ENCODE measurements around the gene LMAN2.
"Not testable (repeated sequence)": the region's sequence is repeated elsewhere in the genome, so short reads cannot be mapped to it uniquely, and the experiment has no call there.

Gene LMAN2

DNA sequence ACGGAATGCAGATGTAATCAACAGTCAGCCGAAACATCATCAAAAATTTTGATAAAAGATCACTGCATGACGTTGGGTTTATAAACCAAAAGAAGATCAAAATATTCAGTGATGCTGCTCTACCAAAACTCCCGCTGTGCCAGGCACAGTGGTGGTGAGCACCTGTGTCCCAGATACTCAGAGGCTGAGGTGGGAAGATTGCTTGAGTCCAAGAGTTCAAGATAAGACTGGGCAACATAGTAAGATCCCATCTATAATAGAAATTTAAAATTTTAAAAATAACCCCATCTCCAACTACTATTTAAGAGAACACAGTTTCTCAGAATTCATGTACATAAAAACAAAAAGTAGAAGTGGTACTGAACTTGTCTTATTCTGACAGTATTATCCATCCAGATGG, 3.8 kb downstream of the LMAN2 start:
- DNase-seq: no peak
- Histone ChIP-seq H3F3A (ENCODE audit: insufficient read depth, low read length) (0 out of 2 replicates have a peak, but pooled peaks cover 7% of the 10 kb centered on the region), H3K4me3 (ENCODE audit: low read length) (no peak overlapping the region), H3K9ac (ENCODE audit: low read length) (no peak overlapping the region), H3K9me3 (replicated peaks; ENCODE audit: insufficient read depth, low read length) (no peaks in the 10 kb centered on the region), H2AFZ (ENCODE audit: low read length) (no peak overlapping the region), H3K9me2 (replicated peaks; ENCODE audit: insufficient read depth, low read length) (no peaks in the 10 kb centered on the region), H3K4me1 (ENCODE audit: low read length) (peaks cover 19% of the 10 kb centered on the region), H3K4me2 (ENCODE audit: low read depth, low read length) (no peak overlapping the region), H3K27ac (ENCODE audit: low read length) (no peak overlapping the region), H3K36me3 (replicated peaks; ENCODE audit: insufficient read depth, low read length) (no peaks in the 10 kb centered on the region), H4K20me1 (ENCODE audit: insufficient read depth, low read length) (no peaks in the 10 kb centered on the region; the same call in 1 of the 2 replicates), H3K79me2 (ENCODE audit: low read length) (peaks cover 83% of the 10 kb centered on the region), H3K27me3 (replicated peaks; ENCODE audit: insufficient read depth, low read length) (no peaks in the 10 kb centered on the region)
- TF ChIP-seq, protein P1, sequence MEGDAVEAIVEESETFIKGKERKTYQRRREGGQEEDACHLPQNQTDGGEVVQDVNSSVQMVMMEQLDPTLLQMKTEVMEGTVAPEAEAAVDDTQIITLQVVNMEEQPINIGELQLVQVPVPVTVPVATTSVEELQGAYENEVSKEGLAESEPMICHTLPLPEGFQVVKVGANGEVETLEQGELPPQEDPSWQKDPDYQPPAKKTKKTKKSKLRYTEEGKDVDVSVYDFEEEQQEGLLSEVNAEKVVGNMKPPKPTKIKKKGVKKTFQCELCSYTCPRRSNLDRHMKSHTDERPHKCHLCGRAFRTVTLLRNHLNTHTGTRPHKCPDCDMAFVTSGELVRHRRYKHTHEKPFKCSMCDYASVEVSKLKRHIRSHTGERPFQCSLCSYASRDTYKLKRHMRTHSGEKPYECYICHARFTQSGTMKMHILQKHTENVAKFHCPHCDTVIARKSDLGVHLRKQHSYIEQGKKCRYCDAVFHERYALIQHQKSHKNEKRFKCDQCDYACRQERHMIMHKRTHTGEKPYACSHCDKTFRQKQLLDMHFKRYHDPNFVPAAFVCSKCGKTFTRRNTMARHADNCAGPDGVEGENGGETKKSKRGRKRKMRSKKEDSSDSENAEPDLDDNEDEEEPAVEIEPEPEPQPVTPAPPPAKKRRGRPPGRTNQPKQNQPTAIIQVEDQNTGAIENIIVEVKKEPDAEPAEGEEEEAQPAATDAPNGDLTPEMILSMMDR (IDR thresholded peaks at IDR 0.05; ENCODE audit: low read length): no peak
- TF ChIP-seq EZH2phosphoT487 (IDR thresholded peaks at IDR 0.05; ENCODE audit: low read length) (no peak), EZH2 (optimal IDR thresholded peaks at IDR 0.05; ENCODE audit: low read depth, low read length) (no peak)

DNA sequence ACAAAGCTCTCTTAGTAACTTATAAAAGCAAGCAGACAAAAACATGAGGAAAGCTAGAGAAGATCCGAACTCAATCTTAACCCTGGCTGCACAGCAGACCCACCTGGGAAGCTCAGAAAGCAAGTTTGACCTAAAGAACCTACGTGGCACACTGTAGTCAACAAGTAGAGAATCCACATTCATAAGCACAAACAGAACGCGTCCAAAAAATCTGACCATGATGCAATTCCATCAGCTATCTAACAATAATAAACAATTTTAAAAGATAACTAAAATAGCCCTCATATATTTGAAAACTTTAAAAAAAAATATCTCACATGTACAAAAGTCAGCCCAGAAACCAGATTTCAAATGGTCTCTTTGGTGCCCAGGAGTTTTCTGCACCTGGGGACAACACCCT, 4.6 kb downstream of the LMAN2 start:
- no peak overlapping the region for H3K4me2 ChIP-seq (ENCODE audit: low read depth, low read length)
- no peaks in the 10 kb centered on the region for H3K36me3 ChIP-seq (replicated peaks; ENCODE audit: insufficient read depth, low read length)
- H3F3A ChIP-seq (ENCODE audit: insufficient read depth, low read length): 0 out of 2 replicates have a peak, but pooled peaks cover 7% of the 10 kb centered on the region

DNA sequence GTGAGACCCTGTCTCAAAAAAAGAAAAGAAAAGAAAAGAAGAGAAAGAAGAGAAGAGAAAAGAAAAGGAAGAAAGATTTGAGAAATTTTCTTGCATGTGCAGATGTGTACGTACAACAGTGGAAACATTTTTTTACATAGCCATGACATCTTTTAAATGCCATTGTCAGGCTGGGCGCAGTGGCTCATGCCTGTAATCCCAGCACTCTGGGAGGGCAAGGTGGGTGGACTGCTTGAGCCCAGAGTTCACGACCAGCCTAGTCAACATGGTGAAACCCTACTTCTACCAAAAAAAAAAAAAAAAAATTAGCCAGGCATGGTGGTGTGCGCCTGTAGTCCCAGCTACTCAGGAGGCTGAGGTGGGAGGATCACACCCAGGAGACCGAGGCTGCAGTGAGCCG, 6.6 kb downstream of the LMAN2 start:
- Histone ChIP-seq H4K20me1 (ENCODE audit: insufficient read depth, low read length) (no peaks in the 10 kb centered on the region; the same call in 1 of the 2 replicates), H3F3A (ENCODE audit: insufficient read depth, low read length) (no peaks in the 10 kb centered on the region), H3K4me2 (ENCODE audit: low read depth, low read length) (no peak overlapping the region), H3K36me3 (replicated peaks; ENCODE audit: insufficient read depth, low read length) (peaks cover 3% of the 10 kb centered on the region; the same call in 1 of the 2 replicates), H3K9ac (ENCODE audit: low read length) (no peak overlapping the region), H3K4me3 (ENCODE audit: low read length) (no peak overlapping the region), H3K9me3 (replicated peaks; ENCODE audit: insufficient read depth, low read length) (no peaks in the 10 kb centered on the region), H3K27ac (ENCODE audit: low read length) (no peak overlapping the region), H3K27me3 (replicated peaks; ENCODE audit: insufficient read depth, low read length) (no peaks in the 10 kb centered on the region), H3K79me2 (ENCODE audit: low read length) (peaks cover 88% of the 10 kb centered on the region), H3K9me2 (replicated peaks; ENCODE audit: insufficient read depth, low read length) (no peaks in the 10 kb centered on the region), H3K4me1 (ENCODE audit: low read length) (peaks cover 11% of the 10 kb centered on the region), H2AFZ (ENCODE audit: low read length) (no peak overlapping the region)
- TF ChIP-seq, protein P1 (IDR thresholded peaks at IDR 0.05; ENCODE audit: low read length): no peak
- TF ChIP-seq EZH2phosphoT487 (IDR thresholded peaks at IDR 0.05; ENCODE audit: low read length): no peak
- TF ChIP-seq EZH2 (optimal IDR thresholded peaks at IDR 0.05; ENCODE audit: low read depth, low read length): no peak
- no peak for DNase-seq

More for the DNA sequence above, 4.6 kb downstream of the LMAN2 start:
- no peak overlapping the region for H2AFZ ChIP-seq (ENCODE audit: low read length)
- H3K4me3 ChIP-seq (ENCODE audit: low read length): no peak overlapping the region
- no peak for DNase-seq
- H3K4me1 ChIP-seq (ENCODE audit: low read length): peaks cover 19% of the 10 kb centered on the region
- H3K9ac ChIP-seq (ENCODE audit: low read length): no peak overlapping the region
- H3K27me3 ChIP-seq (replicated peaks; ENCODE audit: insufficient read depth, low read length): no peaks in the 10 kb centered on the region
- TF ChIP-seq EZH2phosphoT487 (IDR thresholded peaks at IDR 0.05; ENCODE audit: low read length) (no peak), EZH2 (optimal IDR thresholded peaks at IDR 0.05; ENCODE audit: low read depth, low read length) (no peak)
- peaks cover 91% of the 10 kb centered on the region for H3K79me2 ChIP-seq (ENCODE audit: low read length)
- H3K27ac ChIP-seq (ENCODE audit: low read length): no peak overlapping the region
- no peaks in the 10 kb centered on the region; the same call in 1 of the 2 replicates for H4K20me1 ChIP-seq (ENCODE audit: insufficient read depth, low read length)
- H3K9me3 ChIP-seq (replicated peaks; ENCODE audit: insufficient read depth, low read length): no peaks in the 10 kb centered on the region
- H3K9me2 ChIP-seq (replicated peaks; ENCODE audit: insufficient read depth, low read length): no peaks in the 10 kb centered on the region

DNA sequence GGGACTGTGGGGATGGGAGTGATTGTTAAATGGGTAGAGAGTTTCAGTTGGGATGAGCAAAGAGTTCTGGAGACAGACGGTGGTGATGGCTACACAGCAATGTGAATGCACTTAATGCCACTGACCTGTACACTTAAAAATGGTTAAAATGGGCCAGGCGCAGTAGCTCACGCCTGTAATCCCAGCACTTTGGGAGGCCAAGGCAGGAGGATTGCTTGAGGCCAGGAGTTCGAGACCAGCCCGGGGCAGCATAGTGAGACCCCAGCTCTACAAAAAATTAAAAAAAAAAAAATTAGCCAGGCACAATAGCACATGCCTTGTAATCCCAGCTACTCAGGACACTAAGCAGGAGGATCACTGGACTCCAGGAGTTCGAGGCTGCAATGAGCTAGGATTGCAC, 7.7 kb downstream of the LMAN2 start:
- Histone ChIP-seq H4K20me1 (ENCODE audit: insufficient read depth, low read length) (peaks cover 3% of the 10 kb centered on the region; the same call in 1 of the 2 replicates), H3K9ac (ENCODE audit: low read length) (no peak overlapping the region), H3F3A (ENCODE audit: insufficient read depth, low read length) (no peaks in the 10 kb centered on the region), H3K4me2 (ENCODE audit: low read depth, low read length) (no peak overlapping the region), H2AFZ (ENCODE audit: low read length) (no peak overlapping the region), H3K27ac (ENCODE audit: low read length) (no peak overlapping the region), H3K9me2 (replicated peaks; ENCODE audit: insufficient read depth, low read length) (no peaks in the 10 kb centered on the region), H3K36me3 (replicated peaks; ENCODE audit: insufficient read depth, low read length) (peaks cover 3% of the 10 kb centered on the region; the same call in 1 of the 2 replicates), H3K9me3 (replicated peaks; ENCODE audit: insufficient read depth, low read length) (no peaks in the 10 kb centered on the region), H3K79me2 (ENCODE audit: low read length) (peaks cover 88% of the 10 kb centered on the region), H3K4me1 (ENCODE audit: low read length) (no peaks in the 10 kb centered on the region), H3K4me3 (ENCODE audit: low read length) (no peak overlapping the region), H3K27me3 (replicated peaks; ENCODE audit: insufficient read depth, low read length) (no peaks in the 10 kb centered on the region)
- no peak for TF ChIP-seq EZH2 (optimal IDR thresholded peaks at IDR 0.05; ENCODE audit: low read depth, low read length)
- TF ChIP-seq EZH2phosphoT487 (IDR thresholded peaks at IDR 0.05; ENCODE audit: low read length): no peak
- TF ChIP-seq, protein P1 (IDR thresholded peaks at IDR 0.05; ENCODE audit: low read length): no peak
- DNase-seq: no peak

DNA sequence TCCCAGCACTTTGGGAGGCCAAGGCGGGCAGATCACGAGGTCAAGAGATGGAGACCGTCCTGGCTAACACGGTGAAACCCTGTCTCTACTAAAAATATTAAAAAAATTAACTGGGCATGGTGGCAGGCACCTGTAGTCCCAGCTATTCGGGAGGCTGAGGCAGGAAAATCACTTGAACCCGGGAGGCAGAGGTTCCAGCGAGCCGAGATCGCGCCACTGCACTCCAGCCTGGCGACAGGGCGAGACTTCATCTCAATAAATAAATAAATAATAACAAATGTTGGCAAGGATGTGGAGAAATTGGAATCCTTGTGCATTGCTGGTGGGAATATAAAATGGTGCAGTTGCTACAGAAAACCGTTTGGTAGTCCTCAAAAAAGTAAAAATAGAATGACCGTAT, 8.5 kb downstream of the LMAN2 start:
- not testable (repeated sequence) for H3K4me3 ChIP-seq (ENCODE audit: low read length); H3K9me2 ChIP-seq (replicated peaks; ENCODE audit: insufficient read depth, low read length); DNase-seq; H3F3A ChIP-seq (ENCODE audit: insufficient read depth, low read length); H3K9ac ChIP-seq (ENCODE audit: low read length); H3K4me2 ChIP-seq (ENCODE audit: low read depth, low read length); H3K36me3 ChIP-seq (replicated peaks; ENCODE audit: insufficient read depth, low read length); H4K20me1 ChIP-seq (ENCODE audit: insufficient read depth, low read length); H3K27me3 ChIP-seq (replicated peaks; ENCODE audit: insufficient read depth, low read length); H3K9me3 ChIP-seq (replicated peaks; ENCODE audit: insufficient read depth, low read length); H2AFZ ChIP-seq (ENCODE audit: low read length); H3K4me1 ChIP-seq (ENCODE audit: low read length); H3K27ac ChIP-seq (ENCODE audit: low read length)
- peaks cover 88% of the 10 kb centered on the region for H3K79me2 ChIP-seq (ENCODE audit: low read length)
